Parathyroid adenoma (tissue), 2 donors: ENCODE results near the gene PPRC1.
A peak's percentile ranks its signal among the peaks of the same experiment; 100 is the strongest.

Experiments used
- H2AFZ ChIP-seq: fragments of 300-600 bp; sonication (generic); one replicate; pipeline ENCODE4 v1.7.0; 2017; ENCODE audit warnings: antibody characterized with exemption, mild to moderate bottlenecking
- H3K27ac ChIP-seq: fragments of 300-600 bp; sonication (generic); one replicate; pipeline ENCODE4 v1.7.0; 2017
- H3K27me3 ChIP-seq: fragments of 300-600 bp; sonication (generic); one replicate; pipeline ENCODE4 v1.7.0; 2017; ENCODE audit warnings: low read length; ENCODE audit not compliant: control insufficient read depth, insufficient read depth
- H3K36me3 ChIP-seq: fragments of 300-600 bp; sonication (generic); one replicate; pipeline ENCODE4 v1.7.0; 2017; ENCODE audit warnings: low read length; ENCODE audit not compliant: control insufficient read depth, insufficient read depth
- H3K4me1 ChIP-seq: fragments of 300-600 bp; sonication (generic); one replicate; pipeline ENCODE4 v1.7.0; 2017; ENCODE audit warnings: control low read depth
- H3K4me2 ChIP-seq: fragments of 300-600 bp; sonication (generic); one replicate; pipeline ENCODE4 v1.7.0; 2017; ENCODE audit warnings: low read length
- H3K4me3 ChIP-seq: fragments of 300-600 bp; sonication (generic); one replicate; pipeline ENCODE4 v1.7.0; 2017; ENCODE audit warnings: low read depth, low read length
- H3K79me2 ChIP-seq: fragments of 300-600 bp; sonication (generic); one replicate; pipeline ENCODE4 v1.7.0; 2017; ENCODE audit warnings: control low read depth
- H3K9ac ChIP-seq: fragments of 300-600 bp; sonication (generic); one replicate; pipeline ENCODE4 v1.7.0; 2017; ENCODE audit warnings: mild to moderate bottlenecking
- H3K9me3 ChIP-seq: fragments of 300-600 bp; sonication (generic); one replicate; pipeline ENCODE4 v1.7.0; 2017; ENCODE audit warnings: low read length; ENCODE audit not compliant: control insufficient read depth
- TF ChIP-seq, protein P1 (sequence below): fragments of 300-600 bp; sonication (generic); IDR thresholded peaks from one replicate; pipeline ENCODE4 v1.7.0; 2017; ENCODE audit warnings: antibody characterized with exemption, mild to moderate bottlenecking
- donor health status: primary hyperparathyroidism.

PPRC1 gene

DNA sequence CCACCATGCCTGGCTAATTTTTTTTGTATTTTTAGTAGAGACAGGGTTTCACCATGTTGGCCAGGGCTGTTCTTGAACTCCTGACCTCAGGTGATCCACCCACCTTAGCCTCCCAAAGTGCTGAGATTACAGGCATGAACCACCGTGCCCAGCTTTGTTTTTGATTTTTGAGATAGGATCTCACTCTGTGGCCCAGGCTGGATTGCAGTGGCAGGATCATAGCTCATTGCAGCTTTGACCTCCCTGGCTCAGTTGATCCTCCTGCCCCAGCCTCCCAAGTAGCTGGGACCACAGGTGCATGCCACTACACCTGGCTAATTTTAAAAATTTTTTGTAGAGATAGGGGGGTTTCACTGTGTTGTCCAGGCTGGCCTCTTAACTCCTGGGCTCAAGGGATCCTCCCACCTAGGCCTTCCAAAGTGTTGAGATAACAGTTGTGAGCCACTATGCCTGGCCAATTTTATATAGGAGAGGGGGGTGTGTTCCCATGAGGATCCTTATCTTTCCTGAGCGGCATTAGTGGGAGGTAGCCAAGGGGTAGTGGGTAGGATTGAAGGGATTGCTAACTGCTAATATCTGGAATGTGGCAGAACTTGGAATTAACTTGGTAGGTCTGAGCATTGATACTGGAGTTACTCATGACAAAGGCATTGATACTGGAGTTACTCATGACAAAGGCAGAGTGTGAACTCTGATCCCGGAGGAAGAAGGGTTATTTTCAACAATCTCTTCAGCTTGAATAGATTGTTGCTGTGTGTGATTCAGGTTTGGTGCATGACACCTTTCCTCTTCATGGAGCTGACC, 18.3 kb downstream of the PPRC1 start:
- Histone ChIP-seq H3K36me3 (no peaks in the 10 kb centered on the region), H2AFZ (peak overlapping the region; percentile 76), H3K9me3 (no peaks in the 10 kb centered on the region), H3K27ac (peak overlapping the region; percentile 86), H3K4me1 (peaks cover 6% of the 10 kb centered on the region), H3K4me3 (peak overlapping the region; percentile 87), H3K4me2 (peak overlapping the region; percentile 75), H3K27me3 (no peaks in the 10 kb centered on the region), H3K9ac (no peak overlapping the region), H3K79me2 (peaks cover 24% of the 10 kb centered on the region)
- TF ChIP-seq, protein P1, sequence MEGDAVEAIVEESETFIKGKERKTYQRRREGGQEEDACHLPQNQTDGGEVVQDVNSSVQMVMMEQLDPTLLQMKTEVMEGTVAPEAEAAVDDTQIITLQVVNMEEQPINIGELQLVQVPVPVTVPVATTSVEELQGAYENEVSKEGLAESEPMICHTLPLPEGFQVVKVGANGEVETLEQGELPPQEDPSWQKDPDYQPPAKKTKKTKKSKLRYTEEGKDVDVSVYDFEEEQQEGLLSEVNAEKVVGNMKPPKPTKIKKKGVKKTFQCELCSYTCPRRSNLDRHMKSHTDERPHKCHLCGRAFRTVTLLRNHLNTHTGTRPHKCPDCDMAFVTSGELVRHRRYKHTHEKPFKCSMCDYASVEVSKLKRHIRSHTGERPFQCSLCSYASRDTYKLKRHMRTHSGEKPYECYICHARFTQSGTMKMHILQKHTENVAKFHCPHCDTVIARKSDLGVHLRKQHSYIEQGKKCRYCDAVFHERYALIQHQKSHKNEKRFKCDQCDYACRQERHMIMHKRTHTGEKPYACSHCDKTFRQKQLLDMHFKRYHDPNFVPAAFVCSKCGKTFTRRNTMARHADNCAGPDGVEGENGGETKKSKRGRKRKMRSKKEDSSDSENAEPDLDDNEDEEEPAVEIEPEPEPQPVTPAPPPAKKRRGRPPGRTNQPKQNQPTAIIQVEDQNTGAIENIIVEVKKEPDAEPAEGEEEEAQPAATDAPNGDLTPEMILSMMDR: no peak

DNA sequence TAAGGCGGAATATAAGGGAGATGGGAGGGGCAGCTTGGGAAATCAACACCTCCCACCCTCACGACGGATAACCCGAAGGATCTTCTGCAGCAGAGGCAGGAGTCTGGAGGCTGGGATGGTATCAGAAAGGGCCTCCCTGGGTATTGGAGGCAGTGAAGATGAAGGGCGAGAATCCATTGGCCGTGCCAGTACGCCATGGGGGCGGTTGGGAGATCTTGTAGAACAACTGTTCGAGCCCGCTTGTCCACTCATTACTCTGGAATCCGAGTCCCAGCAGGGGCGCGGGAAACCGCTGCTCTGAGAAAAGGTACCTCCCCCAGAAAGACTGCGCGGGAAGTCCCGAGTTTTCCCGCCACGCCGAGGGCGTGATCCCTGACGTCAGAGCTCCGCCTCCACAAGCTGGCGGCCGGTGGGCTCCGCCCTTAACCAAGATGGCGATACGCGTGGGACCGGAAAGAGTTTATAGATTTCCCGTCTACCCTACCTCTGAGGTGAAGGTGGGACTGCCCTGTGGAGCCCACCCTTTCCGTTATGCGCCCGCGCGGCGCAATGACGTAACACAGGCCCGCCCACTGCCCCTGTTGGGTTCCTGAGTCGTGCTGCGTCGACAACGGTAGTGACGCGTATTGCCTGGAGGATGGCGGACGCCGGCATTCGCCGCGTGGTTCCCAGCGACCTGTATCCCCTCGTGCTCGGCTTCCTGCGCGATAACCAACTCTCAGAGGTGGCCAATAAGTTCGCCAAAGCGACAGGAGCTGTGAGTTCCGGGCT, 19.1 kb downstream of the PPRC1 start, which contains the start of gene NOLC1:
Gene NOLC1 (plus strand): TSS at position 616 of the 771 bp plus-strand sequence. CDS start 22 bp downstream, at position 638.
- Histone ChIP-seq H3K36me3 (no peaks in the 10 kb centered on the region), H3K79me2 (peaks cover 31% of the 10 kb centered on the region), H3K4me3 (peak within 1 kb of the TSS; percentile 87), H3K9me3 (no peaks in the 10 kb centered on the region), H3K27ac (peak within 1 kb of the TSS; percentile 86), H3K27me3 (no peaks in the 10 kb centered on the region), H2AFZ (peak within 1 kb of the TSS; percentile 76), H3K9ac (peak within 1 kb of the TSS; percentile 3), H3K4me2 (peak within 1 kb of the TSS; percentile 75), H3K4me1 (peaks cover 6% of the 10 kb centered on the region)
- TF ChIP-seq, protein P1: no peak

DNA sequence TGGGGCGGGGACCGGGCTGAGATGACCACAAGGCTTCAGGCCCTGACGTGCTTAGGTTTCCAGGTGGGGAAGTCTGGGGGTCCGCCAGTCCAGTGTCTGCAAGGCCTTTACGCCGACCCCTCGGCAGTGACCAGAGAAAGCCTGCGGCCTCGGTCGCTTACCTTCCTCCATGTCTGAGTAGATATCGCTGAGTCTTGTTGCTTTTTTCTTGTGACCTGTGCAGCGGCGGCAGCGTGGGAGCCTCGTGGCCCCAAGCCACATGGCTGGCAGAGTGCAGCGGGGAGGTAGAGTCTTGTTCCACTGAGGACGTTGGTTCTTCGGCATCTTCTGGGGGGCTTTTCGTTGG, 19.7 kb downstream of the PPRC1 start:
- Histone ChIP-seq H3K4me2 (peak overlapping the region; percentile 75), H3K27ac (peak overlapping the region; percentile 86), H3K4me3 (peak overlapping the region; percentile 87), H3K27me3 (no peaks in the 10 kb centered on the region), H3K79me2 (peaks cover 35% of the 10 kb centered on the region), H3K4me1 (peaks cover 6% of the 10 kb centered on the region), H3K9me3 (no peaks in the 10 kb centered on the region), H2AFZ (peak overlapping the region; percentile 76), H3K36me3 (no peaks in the 10 kb centered on the region), H3K9ac (peak overlapping the region; percentile 3)
- TF ChIP-seq, protein P1: no peak

DNA sequence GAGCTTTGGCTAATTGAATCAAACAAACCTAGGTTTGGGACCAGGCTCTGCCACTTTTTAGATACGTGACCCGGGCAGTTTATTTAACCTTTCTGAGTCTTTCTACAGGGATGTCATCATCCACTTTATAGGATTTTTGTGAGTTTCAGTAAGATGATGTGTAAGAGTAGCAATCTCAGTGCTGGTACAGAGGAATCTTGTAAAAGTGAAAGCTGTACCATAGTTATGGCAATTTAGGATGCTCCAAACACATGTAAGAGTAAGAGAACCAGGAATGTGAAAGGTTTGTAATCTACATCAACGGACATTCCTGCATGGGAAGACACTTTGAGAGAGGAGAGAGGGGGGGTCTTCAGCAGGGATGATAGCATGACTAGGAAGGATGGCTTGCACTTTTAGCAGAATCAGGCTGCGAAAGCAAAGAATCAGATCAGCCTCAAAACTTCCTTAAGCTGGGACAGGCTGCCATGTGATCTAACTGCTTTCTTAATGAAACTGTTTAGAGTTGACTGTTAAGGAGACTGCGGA, 20.3 kb downstream of the PPRC1 start:
- H3K36me3 ChIP-seq: no peaks in the 10 kb centered on the region
- peak overlapping the region; percentile 86 for H3K27ac ChIP-seq
- H2AFZ ChIP-seq: no peak overlapping the region
- H3K9ac ChIP-seq: no peak overlapping the region
- TF ChIP-seq, protein P1: no peak
- H3K79me2 ChIP-seq: peaks cover 39% of the 10 kb centered on the region
- H3K4me3 ChIP-seq: peak overlapping the region; percentile 87
- peak overlapping the region; percentile 75 for H3K4me2 ChIP-seq
- H3K4me1 ChIP-seq: peaks cover 6% of the 10 kb centered on the region
- no peaks in the 10 kb centered on the region for H3K9me3 ChIP-seq
- H3K27me3 ChIP-seq: no peaks in the 10 kb centered on the region
